ENCODE data around the gene LRPAP1.

LRPAP1 gene

GRCh38 chr4:3475713-3476260, 56.4 kb downstream of the LRPAP1 start:
- in situ Hi-C loops (cut with MboI; ENCODE audit: low sequenced_read_pairs), result no loop called here

- in situ Hi-C loops (cut with MboI; ENCODE audit: low sequenced_read_pairs), result no loop called here
Observed at GRCh38 chr4:3475041-3475712, 57.0 kb downstream of the LRPAP1 start.

GRCh38 chr4:3473996-3474765, 58.0 kb downstream of the LRPAP1 start:
- in situ Hi-C loops (cut with MboI; ENCODE audit: low sequenced_read_pairs), result no loop called here

GRCh38 chr4:3473181-3473950, 58.9 kb downstream of the LRPAP1 start:
- in situ Hi-C loops (cut with MboI; ENCODE audit: low sequenced_read_pairs), result no loop called here

GRCh38 chr4:3472411-3473141, 59.6 kb downstream of the LRPAP1 start:
- in situ Hi-C loops (cut with MboI; ENCODE audit: low sequenced_read_pairs), result no loop called here

GRCh38 chr4:3471886-3472285, 60.3 kb downstream of the LRPAP1 start:
- in situ Hi-C loops (cut with MboI; ENCODE audit: low sequenced_read_pairs), result no loop called here

GRCh38 chr4:3471098-3471760, 61.0 kb downstream of the LRPAP1 start:
- in situ Hi-C loops (cut with MboI; ENCODE audit: low sequenced_read_pairs), result no loop called here

GRCh38 chr4:3470244-3471097, 61.8 kb downstream of the LRPAP1 start:
- in situ Hi-C loops (cut with MboI; ENCODE audit: low sequenced_read_pairs), result no loop called here

- in situ Hi-C loops (cut with MboI; ENCODE audit: low sequenced_read_pairs), result no loop called here
Observed at GRCh38 chr4:3469386-3470243, 62.6 kb downstream of the LRPAP1 start.

GRCh38 chr4:3468804-3469203, 63.4 kb downstream of the LRPAP1 start:
- in situ Hi-C loops (cut with MboI; ENCODE audit: low sequenced_read_pairs), result no loop called here

GRCh38 chr4:3468154-3468553, 64.1 kb downstream of the LRPAP1 start:
- in situ Hi-C loops (cut with MboI; ENCODE audit: low sequenced_read_pairs), result no loop called here

- in situ Hi-C loops (cut with MboI; ENCODE audit: low sequenced_read_pairs), result no loop called here
Observed at GRCh38 chr4:3467601-3468031, 64.6 kb downstream of the LRPAP1 start.

- in situ Hi-C loops (cut with MboI; ENCODE audit: low sequenced_read_pairs), result no loop called here
Observed at GRCh38 chr4:3466691-3467600, 65.3 kb downstream of the LRPAP1 start.

- in situ Hi-C loops (cut with MboI; ENCODE audit: low sequenced_read_pairs), result no loop called here
Observed at GRCh38 chr4:3465698-3466671, 66.2 kb downstream of the LRPAP1 start.

- in situ Hi-C loops (cut with MboI; ENCODE audit: low sequenced_read_pairs), result no loop called here
Observed at GRCh38 chr4:3464911-3465697, 67.1 kb downstream of the LRPAP1 start.

All from hTERT RPE-1 (cell line).